Testis (tissue), 3 donors: ENCODE results near the gene MEGF6. TPM values are rescaled to one million over a fixed set of nuclear protein-coding genes. Genes with fewer than 3 reads are reported as not detected.

Experiments used
- DNase-seq: peaks from one replicate; pipeline ENCODE4 v3.0.0-alpha.2; 2019
- H3K27ac ChIP-seq, 2 donors: fragments of 200-600 bp; sonication (generic); one replicate each; pipeline ENCODE4 v1.5.1; 2019
- H3K27me3 ChIP-seq: fragments of 200-600 bp; sonication (generic); one replicate; pipeline ENCODE4 v1.5.1; 2019
- H3K36me3 ChIP-seq: fragments of 200-600 bp; sonication (generic); one replicate; pipeline ENCODE4 v1.5.1; 2017; ENCODE audit warnings: low read depth; ENCODE audit errors: missing control alignments
- H3K4me1 ChIP-seq: fragments of 200-600 bp; sonication (generic); one replicate; pipeline ENCODE4 v1.5.1; 2019
- H3K4me3 ChIP-seq, 2 donors: fragments of 200-600 bp; sonication (generic); one replicate each; pipeline ENCODE4 v1.5.1; 2017 to 2019
- H3K9me3 ChIP-seq: fragments of 200-600 bp; sonication (generic); one replicate; pipeline ENCODE4 v1.5.1; 2017
- CTCF ChIP-seq, 3 experiments: fragments of 450-650 bp in 2 of 3; fragments of 200-600 bp in 1 of 3; sonication (generic) in 1 of 3; IDR thresholded peaks; one replicate each; pipeline ENCODE4 v1.5.1; 2016 to 2019; ENCODE audit warnings: antibody characterized with exemption in 3 of 3, mild to moderate bottlenecking in 2 of 3, moderate library complexity in 1 of 3
- POLR2A ChIP-seq: fragments of 450-650 bp; IDR thresholded peaks from one replicate; pipeline ENCODE4 v1.6.1; 2017; ENCODE audit warnings: antibody characterized with exemption, mild to moderate bottlenecking, moderate library complexity
- WGBS, 2 donors: methylation state at CpG; one replicate each; pipeline ENCODE4 v1.1.5; 2018; 5-methylcytosine and 5-hydroxymethylcytosine counted together
- intact Hi-C: fragments of 100-400 bp; cut with DNase I; formaldehyde crosslinking; loops from one replicate; pipeline ENCODE4 v1.15.1; 2023; ENCODE audit warnings: low total_unique reads
- polyA plus RNA-seq: library from polyadenylated mRNA; stranded (reverse); fragments of 350-450 nt; fragmentation: Illumina TruSeq; extraction: RNeasy Lipid Tissue Mini Kit (QIAGEN cat#74804); gene quantifications from one replicate; pipeline ENCODE4 v1.2.3, GENCODE V29; 2014; ENCODE audit warnings: low read depth, low replicate concordance; ENCODE audit not compliant: insufficient read depth
- total RNA-seq, 2 donors: library from RNA; depleted of rRNA; stranded (reverse); fragments of >200 nt; gene quantifications; one replicate each; pipeline ENCODE4 v1.2.3, GENCODE V29; 2016

MEGF6 gene
- total and polyA plus RNA-seq, 3 donors from 2014 or later: 9.0 to 26.4 (median 16.1) TPM

GRCh38 chr1:3477241-3477995, 133.9 kb downstream of the MEGF6 start:
- Histone ChIP-seq H3K36me3 (no peaks in the 10 kb centered on the region), H3K4me3 (no peak overlapping the region), H3K27me3 (no peaks in the 10 kb centered on the region), H3K9me3 (no peaks in the 10 kb centered on the region), H3K4me1 (peaks cover 8% of the 10 kb centered on the region), H3K27ac (no peak overlapping the region)
- intact Hi-C loops: no loop called here
- TF ChIP-seq POLR2A: no peak
- no peak for TF ChIP-seq CTCF (IDR thresholded peaks at IDR 0.05)
- no peak for DNase-seq
- WGBS, 2 donors: 80 to 82% methylated on average over 20 to 28 of the region's 28 CpGs

GRCh38 chr1:3476666-3477065, 134.6 kb downstream of the MEGF6 start:
- H3K4me3 ChIP-seq: no peak overlapping the region
- intact Hi-C loops: no loop called here
- H3K4me1 ChIP-seq: peaks cover 9% of the 10 kb centered on the region
- H3K27me3 ChIP-seq: no peaks in the 10 kb centered on the region
- no peak overlapping the region for H3K27ac ChIP-seq
- no peaks in the 10 kb centered on the region for H3K36me3 ChIP-seq
- no peaks in the 10 kb centered on the region for H3K9me3 ChIP-seq
- TF ChIP-seq POLR2A (no peak), CTCF (IDR thresholded peaks at IDR 0.05) (no peak)
- WGBS, 2 donors: 92 to 96% methylated on average over 10 to 16 of the region's 16 CpGs
- DNase-seq: no peak

- intact Hi-C loops: no loop called here
- no peaks in the 10 kb centered on the region for H3K9me3 ChIP-seq
- no peak overlapping the region for H3K4me3 ChIP-seq
- H3K27ac ChIP-seq: no peak overlapping the region
- peaks cover 11% of the 10 kb centered on the region for H3K4me1 ChIP-seq
- WGBS, 2 donors: 75 to 96% methylated on average over 7 to 13 of the region's 14 CpGs
- DNase-seq: no peak
- no peaks in the 10 kb centered on the region for H3K36me3 ChIP-seq
- no peaks in the 10 kb centered on the region for H3K27me3 ChIP-seq
- no peak for TF ChIP-seq CTCF (IDR thresholded peaks at IDR 0.05)
- TF ChIP-seq POLR2A: no peak
These were observed 135.3 kb downstream of the MEGF6 start for GRCh38 chr1:3475839-3476573.

- Histone ChIP-seq H3K36me3 (no peaks in the 10 kb centered on the region), H3K27ac (no peak overlapping the region), H3K4me3 (no peak overlapping the region), H3K9me3 (no peaks in the 10 kb centered on the region), H3K27me3 (no peaks in the 10 kb centered on the region), H3K4me1 (peaks cover 11% of the 10 kb centered on the region)
- intact Hi-C loops: no loop called here
- DNase-seq: no peak
- TF ChIP-seq CTCF (IDR thresholded peaks at IDR 0.05) (no peak), POLR2A (no peak)
- 67 to 78% methylated on average over 3 to 10 of the region's 10 CpGs for WGBS, 2 donors
These were observed 136.9 kb downstream of the MEGF6 start for GRCh38 chr1:3474421-3474820.
